MM.1S (cell line): ENCODE data around the gene TUBB4B.

Source experiments
- DNase-seq: peaks from one replicate; pipeline ENCODE4 v3.0.0-alpha.2; 2015
- H2AFZ ChIP-seq: fragments of 300-600 bp; sonication (generic); 2 replicates; pipeline ENCODE4 v1.6.0; 2016; ENCODE audit warnings: antibody characterized with exemption, low read length
- H3F3A ChIP-seq: fragments of 300-600 bp; sonication (generic); 2 replicates; pipeline ENCODE4 v1.6.1; 2016; ENCODE audit warnings: mild to moderate bottlenecking, antibody characterized with exemption, low read length, moderate library complexity, mixed read lengths; ENCODE audit not compliant: insufficient read depth
- H3K27ac ChIP-seq: fragments of 300-600 bp; sonication (generic); 2 replicates; pipeline ENCODE4 v1.5.1; 2016; ENCODE audit warnings: mild to moderate bottlenecking, low read length
- H3K27me3 ChIP-seq: fragments of 300-600 bp; sonication (generic); replicated peaks from 2 replicates; pipeline ENCODE4 v1.6.0; 2016; ENCODE audit warnings: low read length; ENCODE audit not compliant: insufficient read depth
- H3K36me3 ChIP-seq: fragments of 300-600 bp; sonication (generic); replicated peaks from 2 replicates; pipeline ENCODE4 v1.6.1; 2016; ENCODE audit warnings: mild to moderate bottlenecking, low read length, mixed read lengths; ENCODE audit not compliant: insufficient read depth
- H3K4me1 ChIP-seq: fragments of 300-600 bp; sonication (generic); 2 replicates; pipeline ENCODE4 v1.6.1; 2016; ENCODE audit warnings: low read length, mixed read lengths
- H3K4me2 ChIP-seq: fragments of 300-600 bp; sonication (generic); 2 replicates; pipeline ENCODE4 v1.6.0; 2016; ENCODE audit warnings: low read depth, low read length
- H3K4me3 ChIP-seq: fragments of 300-600 bp; sonication (generic); 2 replicates; pipeline ENCODE4 v1.5.1; 2016; ENCODE audit warnings: low read length, mixed read lengths
- H3K79me2 ChIP-seq: fragments of 300-600 bp; sonication (generic); 2 replicates; pipeline ENCODE4 v1.6.1; 2016; ENCODE audit warnings: mixed run types, low read length, mixed read lengths
- H3K9ac ChIP-seq: fragments of 300-600 bp; sonication (generic); 2 replicates; pipeline ENCODE4 v1.6.1; 2016; ENCODE audit warnings: low read length, mixed read lengths
- H3K9me2 ChIP-seq: fragments of 300-600 bp; sonication (generic); replicated peaks from 2 replicates; pipeline ENCODE4 v1.6.1; 2016; ENCODE audit warnings: mild to moderate bottlenecking, low read length, mixed read lengths; ENCODE audit not compliant: insufficient read depth
- H3K9me3 ChIP-seq: fragments of 300-600 bp; sonication (generic); replicated peaks from 2 replicates; pipeline ENCODE4 v1.6.1; 2016; ENCODE audit warnings: mild to moderate bottlenecking, low read length, mixed read lengths; ENCODE audit not compliant: insufficient read depth
- H4K20me1 ChIP-seq: fragments of 300-600 bp; sonication (generic); 2 replicates; pipeline ENCODE4 v1.6.1; 2016; ENCODE audit warnings: mild to moderate bottlenecking, low read length, moderate library complexity, mixed read lengths; ENCODE audit not compliant: insufficient read depth
- CTCF ChIP-seq: fragments of 300-600 bp; sonication (generic); IDR thresholded peaks from 2 replicates; pipeline ENCODE4 v1.5.1; 2016; ENCODE audit warnings: antibody characterized with exemption, low read length, mixed read lengths
- EZH2 ChIP-seq: fragments of 300-600 bp; sonication (generic); optimal IDR thresholded peaks from 2 replicates; pipeline ENCODE3; 2017; ENCODE audit warnings: low read depth, mild to moderate bottlenecking, antibody characterized with exemption, low read length, mixed read lengths
- EZH2phosphoT487 ChIP-seq: fragments of 300-600 bp; sonication (generic); IDR thresholded peaks from 2 replicates; pipeline ENCODE4 v1.6.1; 2018; ENCODE audit warnings: antibody characterized with exemption, low read length

Gene TUBB4B

GRCh38 chr9:137213160-137214060 lies 27.7 kb upstream of the TUBB4B start:
- Histone ChIP-seq H3K9me3 (no peaks in the 10 kb centered on the region), H3K27ac (no peak overlapping the region), H3K9ac (no peak overlapping the region), H3K79me2 (no peaks in the 10 kb centered on the region), H2AFZ (no peak overlapping the region), H3K36me3 (no peaks in the 10 kb centered on the region), H3K4me2 (no peak overlapping the region), H3K27me3 (no peaks in the 10 kb centered on the region), H3K4me1 (no peaks in the 10 kb centered on the region), H3F3A (no peaks in the 10 kb centered on the region), H3K9me2 (no peaks in the 10 kb centered on the region), H3K4me3 (no peak overlapping the region), H4K20me1 (no peaks in the 10 kb centered on the region)
- no peak for DNase-seq
- no peak for TF ChIP-seq EZH2
- no peak for TF ChIP-seq CTCF
- no peak for TF ChIP-seq EZH2phosphoT487

- no peaks in the 10 kb centered on the region for H3F3A ChIP-seq
- no peak overlapping the region for H2AFZ ChIP-seq
- H3K79me2 ChIP-seq: no peaks in the 10 kb centered on the region
- no peak overlapping the region for H3K27ac ChIP-seq
- H3K27me3 ChIP-seq: no peaks in the 10 kb centered on the region
- TF ChIP-seq EZH2phosphoT487: no peak
- TF ChIP-seq CTCF: no peak
- no peak for TF ChIP-seq EZH2
- no peaks in the 10 kb centered on the region for H4K20me1 ChIP-seq
- H3K4me2 ChIP-seq: no peak overlapping the region
- H3K9me2 ChIP-seq: no peaks in the 10 kb centered on the region
- DNase-seq: no peak
- no peaks in the 10 kb centered on the region for H3K9me3 ChIP-seq
- H3K9ac ChIP-seq: no peak overlapping the region
- no peak overlapping the region for H3K4me3 ChIP-seq
- H3K36me3 ChIP-seq: no peaks in the 10 kb centered on the region
- no peaks in the 10 kb centered on the region for H3K4me1 ChIP-seq
Observed at GRCh38 chr9:137214620-137215019, 26.5 kb upstream of the TUBB4B start.

- TF ChIP-seq EZH2 (no peak), EZH2phosphoT487 (no peak), CTCF (no peak)
Observed at GRCh38 chr9:137215196-137215986, 25.7 kb upstream of the TUBB4B start.

More at GRCh38 chr9:137215196-137215986, 25.7 kb upstream of the TUBB4B start:
- H3K79me2 ChIP-seq: no peaks in the 10 kb centered on the region
- no peaks in the 10 kb centered on the region for H3F3A ChIP-seq
- no peaks in the 10 kb centered on the region for H4K20me1 ChIP-seq
- H3K9me2 ChIP-seq: no peaks in the 10 kb centered on the region
- no peak overlapping the region for H3K4me3 ChIP-seq
- H3K36me3 ChIP-seq: no peaks in the 10 kb centered on the region
- no peak overlapping the region for H3K27ac ChIP-seq
- DNase-seq: no peak
- no peak overlapping the region for H3K4me2 ChIP-seq
- no peak overlapping the region for H2AFZ ChIP-seq
- H3K9ac ChIP-seq: no peak overlapping the region
- H3K27me3 ChIP-seq: no peaks in the 10 kb centered on the region
- no peaks in the 10 kb centered on the region for H3K9me3 ChIP-seq
- H3K4me1 ChIP-seq: no peaks in the 10 kb centered on the region
